ENCODE measurements around the gene SLC37A1.

SLC37A1 gene

GRCh38 chr21:42537106-42537742 lies 23.6 kb downstream of the SLC37A1 start:
- H3K4me3 ChIP-seq (ENCODE audit: low read length), result no peak overlapping the region
- TF ChIP-seq CTCF (conservative IDR thresholded peaks at IDR 0.05; ENCODE audit: low read depth, low read length), result peak; percentile 53
- DNase-seq (ENCODE audit: low read depth), result no peak

- H3K4me3 ChIP-seq (ENCODE audit: low read length), result no peak overlapping the region
- DNase-seq (ENCODE audit: low read depth), result no peak
- TF ChIP-seq CTCF (conservative IDR thresholded peaks at IDR 0.05; ENCODE audit: low read depth, low read length), result no peak
Measured at GRCh38 chr21:42538479-42539275, 25.0 kb downstream of the SLC37A1 start.

GRCh38 chr21:42539342-42539741 lies 25.7 kb downstream of the SLC37A1 start:
- no peak overlapping the region for H3K4me3 ChIP-seq (ENCODE audit: low read length)
- no peak for DNase-seq (ENCODE audit: low read depth)
- TF ChIP-seq CTCF (conservative IDR thresholded peaks at IDR 0.05; ENCODE audit: low read depth, low read length), result no peak

- no peak for TF ChIP-seq CTCF (conservative IDR thresholded peaks at IDR 0.05; ENCODE audit: low read depth, low read length)
- H3K4me3 ChIP-seq (ENCODE audit: low read length), result no peak overlapping the region
- no peak for DNase-seq (ENCODE audit: low read depth)
Measured at GRCh38 chr21:42539931-42540343, 26.3 kb downstream of the SLC37A1 start.

GRCh38 chr21:42540396-42540795 lies 26.7 kb downstream of the SLC37A1 start:
- no peak for DNase-seq (ENCODE audit: low read depth)
- no peak for TF ChIP-seq CTCF (conservative IDR thresholded peaks at IDR 0.05; ENCODE audit: low read depth, low read length)
- no peak overlapping the region for H3K4me3 ChIP-seq (ENCODE audit: low read length)

GRCh38 chr21:42541174-42541573 lies 27.5 kb downstream of the SLC37A1 start:
- no peak overlapping the region for H3K4me3 ChIP-seq (ENCODE audit: low read length)
- DNase-seq (ENCODE audit: low read depth), result no peak
- no peak for TF ChIP-seq CTCF (conservative IDR thresholded peaks at IDR 0.05; ENCODE audit: low read depth, low read length)

GRCh38 chr21:42541618-42542017 lies 28.0 kb downstream of the SLC37A1 start:
- TF ChIP-seq CTCF (conservative IDR thresholded peaks at IDR 0.05; ENCODE audit: low read depth, low read length), result no peak
- H3K4me3 ChIP-seq (ENCODE audit: low read length), result no peak overlapping the region
- no peak for DNase-seq (ENCODE audit: low read depth)

Data from retinal pigment epithelial cell (primary cell).